ENCODE data around the gene GATAD2A.
A peak's percentile ranks its signal among the peaks of the same experiment; 100 is the strongest.

GATAD2A gene

DNA sequence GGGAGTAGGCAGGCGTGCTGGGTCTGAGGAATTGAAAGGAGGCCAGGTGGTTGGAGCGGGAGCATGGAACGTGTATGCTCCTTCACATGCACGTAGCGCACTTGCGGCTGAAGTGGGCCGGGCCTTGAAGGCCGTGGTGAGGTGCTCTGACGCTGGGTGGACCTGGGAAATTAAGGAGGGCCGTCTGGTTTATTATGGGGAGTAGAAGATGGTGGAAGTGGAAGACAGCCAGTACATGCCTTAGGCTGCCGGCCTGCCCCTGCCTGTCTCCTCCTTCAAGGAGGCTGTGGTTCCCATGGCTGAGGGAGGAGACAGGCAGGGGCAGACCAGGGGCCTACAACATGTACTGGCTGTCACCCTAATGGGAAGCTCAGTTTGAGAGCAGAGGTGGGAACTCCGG lies 23.9 kb downstream of the GATAD2A start:
- TF ChIP-seq, protein P1, sequence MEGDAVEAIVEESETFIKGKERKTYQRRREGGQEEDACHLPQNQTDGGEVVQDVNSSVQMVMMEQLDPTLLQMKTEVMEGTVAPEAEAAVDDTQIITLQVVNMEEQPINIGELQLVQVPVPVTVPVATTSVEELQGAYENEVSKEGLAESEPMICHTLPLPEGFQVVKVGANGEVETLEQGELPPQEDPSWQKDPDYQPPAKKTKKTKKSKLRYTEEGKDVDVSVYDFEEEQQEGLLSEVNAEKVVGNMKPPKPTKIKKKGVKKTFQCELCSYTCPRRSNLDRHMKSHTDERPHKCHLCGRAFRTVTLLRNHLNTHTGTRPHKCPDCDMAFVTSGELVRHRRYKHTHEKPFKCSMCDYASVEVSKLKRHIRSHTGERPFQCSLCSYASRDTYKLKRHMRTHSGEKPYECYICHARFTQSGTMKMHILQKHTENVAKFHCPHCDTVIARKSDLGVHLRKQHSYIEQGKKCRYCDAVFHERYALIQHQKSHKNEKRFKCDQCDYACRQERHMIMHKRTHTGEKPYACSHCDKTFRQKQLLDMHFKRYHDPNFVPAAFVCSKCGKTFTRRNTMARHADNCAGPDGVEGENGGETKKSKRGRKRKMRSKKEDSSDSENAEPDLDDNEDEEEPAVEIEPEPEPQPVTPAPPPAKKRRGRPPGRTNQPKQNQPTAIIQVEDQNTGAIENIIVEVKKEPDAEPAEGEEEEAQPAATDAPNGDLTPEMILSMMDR (IDR thresholded peaks at IDR 0.05; ENCODE audit: low read depth, low read length), result no peak
- no peak for DNase-seq (ENCODE audit: low read depth in 2 of 2)
- H3K4me3 ChIP-seq (replicated peaks in 1 of 2; ENCODE audit: low read depth in 2 of 2, low read length in 2 of 2), result no peak overlapping the region

DNA sequence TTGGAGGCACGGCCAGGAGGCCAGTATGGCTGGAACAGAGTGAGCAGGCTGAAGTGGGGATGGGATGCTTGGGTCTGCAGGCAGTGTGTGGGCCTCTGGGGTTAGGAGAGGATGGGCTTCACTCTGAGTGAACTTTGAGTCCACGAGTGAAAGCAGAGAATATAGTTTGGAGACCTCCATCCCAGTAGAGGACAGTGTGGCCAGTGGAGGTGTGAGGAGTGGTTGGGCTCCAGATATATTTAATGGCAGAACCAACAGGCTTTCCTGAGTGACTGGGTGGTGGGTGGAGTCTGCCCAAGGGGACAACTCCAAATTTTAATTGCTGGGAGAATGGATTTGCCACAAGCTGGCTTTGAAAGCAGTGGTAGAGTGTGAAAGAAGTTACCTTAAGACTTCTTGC lies 27.3 kb downstream of the GATAD2A start:
- no peak overlapping the region for H3K4me3 ChIP-seq (replicated peaks in 1 of 2; ENCODE audit: low read depth in 2 of 2, low read length in 2 of 2)
- DNase-seq (ENCODE audit: low read depth in 2 of 2), result no peak
- TF ChIP-seq, protein P1 (IDR thresholded peaks at IDR 0.05; ENCODE audit: low read depth, low read length), result no peak

DNA sequence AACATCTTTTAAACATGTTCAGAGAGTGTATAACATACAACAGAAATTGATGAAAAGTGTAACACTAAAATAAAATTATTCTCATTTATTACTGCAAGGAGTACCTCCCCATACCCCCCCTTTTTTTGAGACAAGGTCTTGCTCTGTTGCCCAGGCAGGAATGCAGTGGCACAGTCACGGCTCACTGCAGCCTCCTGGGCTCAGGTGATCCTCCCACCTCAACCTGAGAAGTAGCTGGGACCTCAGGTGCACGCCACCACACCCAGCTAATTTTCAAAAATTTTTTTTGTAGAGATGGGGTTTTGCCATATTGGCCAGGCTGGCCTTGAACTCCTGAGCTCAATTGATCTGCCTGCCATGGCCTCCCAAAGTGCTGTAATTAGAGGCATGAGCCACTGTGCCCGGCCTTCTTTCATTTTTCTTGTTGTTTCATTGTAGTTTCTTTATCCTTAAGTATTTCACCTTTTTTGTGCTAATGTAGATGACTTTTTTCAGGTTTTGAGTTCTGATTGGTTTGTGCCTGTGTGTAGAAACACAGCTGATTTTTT lies 28.3 kb downstream of the GATAD2A start:
- DNase-seq (ENCODE audit: low read depth in 2 of 2), result no peak
- TF ChIP-seq, protein P1 (IDR thresholded peaks at IDR 0.05; ENCODE audit: low read depth, low read length), result no peak
- H3K4me3 ChIP-seq (replicated peaks in 1 of 2; ENCODE audit: low read depth in 2 of 2, low read length in 2 of 2), result no peak overlapping the region

DNA sequence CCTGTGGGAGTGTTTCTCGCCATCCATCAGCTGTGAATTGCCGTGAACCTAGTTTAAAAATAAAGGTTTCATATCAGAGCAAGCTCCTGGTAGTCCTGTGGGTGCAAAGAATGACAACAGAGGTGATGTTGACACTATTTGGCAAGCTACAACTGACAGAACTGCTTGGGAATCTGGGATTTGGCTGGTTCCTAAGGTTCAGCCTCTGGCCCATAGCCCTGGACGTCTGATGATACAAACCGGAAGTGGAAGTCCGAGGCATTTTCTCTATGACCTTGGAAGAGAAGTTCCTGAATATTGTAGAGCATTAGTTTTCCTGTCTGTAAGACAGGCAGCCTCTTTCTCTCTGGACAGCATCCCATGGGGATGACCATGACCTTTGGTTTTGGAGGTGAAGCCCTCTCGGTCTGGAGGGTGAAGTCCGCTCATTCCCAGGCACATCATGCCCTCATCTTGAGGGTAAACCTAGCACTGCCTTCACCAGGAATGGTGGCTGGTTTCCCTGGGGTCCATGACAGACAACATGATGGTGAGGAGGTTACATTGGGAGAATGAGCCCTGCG lies 29.1 kb downstream of the GATAD2A start:
- peak; percentile 67 to 86 for DNase-seq (ENCODE audit: low read depth in 2 of 2)
- TF ChIP-seq, protein P1 (IDR thresholded peaks at IDR 0.05; ENCODE audit: low read depth, low read length), result no peak
- H3K4me3 ChIP-seq (replicated peaks in 1 of 2; ENCODE audit: low read depth in 2 of 2, low read length in 2 of 2), result no peak overlapping the region

DNA sequence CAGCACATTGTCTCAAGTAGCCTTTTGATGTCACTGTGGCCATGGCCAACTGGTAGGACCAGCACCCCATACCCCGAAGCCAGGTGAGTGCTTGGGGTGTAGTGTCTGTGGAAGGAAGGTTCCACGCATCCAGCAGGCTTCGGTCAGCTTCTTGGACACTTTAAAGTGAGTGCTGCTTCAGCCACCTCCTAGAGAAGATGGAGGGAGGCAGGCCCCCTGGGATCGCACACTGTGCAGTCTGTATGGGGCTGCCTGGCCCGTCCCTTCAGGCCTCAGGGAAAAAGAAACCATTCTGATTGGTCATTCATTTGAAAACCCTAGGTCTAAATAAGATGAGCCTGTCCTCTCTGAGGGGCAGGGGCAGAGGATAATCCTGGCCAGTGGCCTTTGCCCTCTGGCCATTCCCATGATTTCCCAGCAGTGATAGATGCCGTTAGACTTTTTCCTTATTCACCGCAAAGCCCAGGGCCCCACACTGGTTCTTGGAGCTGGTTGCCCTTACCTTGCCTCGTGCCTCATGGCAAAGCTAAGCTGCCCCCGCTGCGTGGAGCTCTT lies 30.7 kb downstream of the GATAD2A start:
- no peak overlapping the region for H3K4me3 ChIP-seq (replicated peaks in 1 of 2; ENCODE audit: low read depth in 2 of 2, low read length in 2 of 2)
- DNase-seq (ENCODE audit: low read depth in 2 of 2), result no peak
- TF ChIP-seq, protein P1 (IDR thresholded peaks at IDR 0.05; ENCODE audit: low read depth, low read length), result no peak

DNA sequence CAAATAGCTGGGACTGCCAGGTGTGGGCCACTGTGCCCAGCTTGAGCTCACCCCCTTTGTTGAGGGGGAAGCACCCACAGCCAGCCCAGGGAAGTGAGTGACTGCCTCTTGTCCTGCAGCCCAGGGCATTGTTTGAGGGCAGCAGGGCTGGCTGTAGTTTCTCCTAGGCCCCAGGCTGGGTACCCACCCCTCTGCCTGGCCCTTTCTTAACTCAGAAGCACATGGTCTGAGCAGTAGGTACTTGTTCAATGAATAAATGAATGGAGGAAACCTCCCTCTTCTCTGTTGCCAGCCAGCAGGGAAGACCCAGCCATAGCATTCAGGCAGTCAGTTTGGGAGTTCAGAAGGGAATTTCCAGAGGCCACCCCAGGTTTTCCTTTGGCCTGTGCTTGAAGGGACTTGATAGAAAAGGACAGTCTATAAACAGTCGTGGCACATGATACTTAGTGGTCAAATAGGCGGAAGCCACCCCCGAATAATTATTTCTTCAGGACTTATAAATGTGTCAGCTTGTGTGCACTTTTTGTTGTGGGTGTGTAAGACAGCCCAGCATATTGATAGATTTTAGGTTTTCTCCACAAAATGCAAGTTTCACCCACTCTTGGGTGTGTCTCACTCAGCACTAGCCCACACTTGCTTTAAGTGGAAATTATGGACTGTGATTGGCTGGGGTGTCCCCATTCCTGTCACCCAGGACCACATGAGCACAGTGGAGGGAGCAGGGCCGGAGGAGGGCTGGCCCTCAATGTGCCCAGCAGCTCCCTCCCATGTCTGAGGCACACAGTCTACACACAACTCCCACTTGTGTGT lies 33.1 kb downstream of the GATAD2A start:
- TF ChIP-seq, protein P1 (IDR thresholded peaks at IDR 0.05; ENCODE audit: low read depth, low read length), result no peak
- no peak for DNase-seq (ENCODE audit: low read depth in 2 of 2)
- H3K4me3 ChIP-seq (replicated peaks in 1 of 2; ENCODE audit: low read depth in 2 of 2, low read length in 2 of 2), result no peak overlapping the region

Measured in cardiac fibroblast (primary cell).